H9 (cell line): Measurements from ENCODE around the gene USP35. TPM values are rescaled to one million over a fixed set of nuclear protein-coding genes. Genes with fewer than 3 reads are reported as not detected.

Experiments
- DNase-seq: peaks from one replicate; pipeline ENCODE4 v3.0.0-alpha.2; 2017
- H2AFZ ChIP-seq: one replicate; pipeline ENCODE4 v1.6.1; 2013; ENCODE audit warnings: mild to moderate bottlenecking, low read length, control low read depth, moderate library complexity
- H2AK5ac ChIP-seq: 2 replicates; pipeline ENCODE4 v1.6.1; 2013; ENCODE audit warnings: low read length, control low read depth, mixed read lengths; ENCODE audit not compliant: insufficient read length
- H2BK120ac ChIP-seq: one replicate; pipeline ENCODE4 v1.6.1; 2013; ENCODE audit warnings: low read depth, mild to moderate bottlenecking, low read length, control low read depth, inconsistent platforms; ENCODE audit not compliant: poor library complexity, severe bottlenecking
- H2BK12ac ChIP-seq: 2 replicates; pipeline ENCODE4 v1.6.1; 2013; ENCODE audit warnings: low read length, control low read depth, mixed read lengths, low read depth; ENCODE audit not compliant: insufficient read length
- H2BK15ac ChIP-seq: 2 replicates; pipeline ENCODE4 v1.6.1; 2013; ENCODE audit warnings: low read depth, low read length, control low read depth
- H2BK20ac ChIP-seq: one replicate; pipeline ENCODE4 v1.6.1; 2013; ENCODE audit warnings: low read depth, mild to moderate bottlenecking, low read length, control low read depth, inconsistent platforms; ENCODE audit not compliant: poor library complexity, severe bottlenecking
- H2BK5ac ChIP-seq: 2 replicates; pipeline ENCODE4 v1.6.1; 2013; ENCODE audit warnings: low read length, control low read depth, mixed read lengths; ENCODE audit not compliant: insufficient read length
- H3K14ac ChIP-seq: 2 replicates; pipeline ENCODE4 v1.6.1; 2013; ENCODE audit warnings: low read length, control low read depth; ENCODE audit not compliant: insufficient read depth
- H3K18ac ChIP-seq: 2 replicates; pipeline ENCODE4 v1.6.1; 2013; ENCODE audit warnings: low read depth, mild to moderate bottlenecking, mixed read lengths, low read length, control low read depth; ENCODE audit not compliant: insufficient read length
- H3K23ac ChIP-seq: 2 replicates; pipeline ENCODE4 v1.6.1; 2013; ENCODE audit warnings: low read length, control low read depth, mixed read lengths, low read depth; ENCODE audit not compliant: insufficient read length
- H3K23me2 ChIP-seq: 2 replicates; pipeline ENCODE4 v1.6.1; 2013; ENCODE audit warnings: low read depth, mild to moderate bottlenecking, mixed read lengths, low read length, control low read depth; ENCODE audit not compliant: insufficient read length, poor library complexity, severe bottlenecking
- H3K27ac ChIP-seq: 2 replicates; pipeline ENCODE4 v1.5.1; 2013; ENCODE audit warnings: low read length, control low read depth, mixed read lengths, low read depth; ENCODE audit not compliant: insufficient read length
- H3K27me3 ChIP-seq: 2 replicates; pipeline ENCODE4 v1.6.1; 2013; ENCODE audit warnings: low read length, control low read depth, inconsistent platforms; ENCODE audit not compliant: insufficient read depth
- H3K4ac ChIP-seq: 2 replicates; pipeline ENCODE4 v1.6.1; 2013; ENCODE audit warnings: low read depth, mild to moderate bottlenecking, control low read depth, inconsistent platforms, low read length, moderate library complexity
- H3K4me1 ChIP-seq: 2 replicates; pipeline ENCODE4 v1.6.1; 2013; ENCODE audit warnings: low read length, control low read depth, inconsistent platforms; ENCODE audit not compliant: insufficient read depth
- H3K4me2 ChIP-seq: 2 replicates; pipeline ENCODE4 v1.6.1; 2013; ENCODE audit warnings: low read length, control low read depth, mixed read lengths; ENCODE audit not compliant: insufficient read length, insufficient read depth
- H3K56ac ChIP-seq: 2 replicates; pipeline ENCODE4 v1.6.1; 2013; ENCODE audit warnings: low read depth, mild to moderate bottlenecking, mixed read lengths, low read length, control low read depth; ENCODE audit not compliant: insufficient read length
- H3K79me1 ChIP-seq: 2 replicates; pipeline ENCODE4 v1.6.1; 2013; ENCODE audit warnings: low read depth, mild to moderate bottlenecking, moderate library complexity, low read length, control low read depth, inconsistent platforms; ENCODE audit not compliant: insufficient read depth, poor library complexity, severe bottlenecking
- H3K79me2 ChIP-seq: 2 replicates; pipeline ENCODE4 v1.6.1; 2013; ENCODE audit warnings: low read length, control low read depth, inconsistent platforms; ENCODE audit not compliant: insufficient read depth
- H3K9ac ChIP-seq: 2 replicates; pipeline ENCODE4 v1.6.1; 2013; ENCODE audit warnings: low read length, control low read depth, mixed read lengths; ENCODE audit not compliant: insufficient read length; ENCODE audit errors: extremely low read depth
- H3K9me3 ChIP-seq: one replicate; pipeline ENCODE4 v1.6.1; 2013; ENCODE audit warnings: low read depth, low read length, inconsistent platforms; ENCODE audit not compliant: control insufficient read depth
- H3T11ph ChIP-seq: one replicate; pipeline ENCODE4 v1.6.1; 2013; ENCODE audit warnings: mild to moderate bottlenecking, low read length, control low read depth, inconsistent platforms
- H4K20me1 ChIP-seq: one replicate; pipeline ENCODE4 v1.6.1; 2013; ENCODE audit not compliant: control insufficient read depth, insufficient read length, insufficient read depth
- H4K5ac ChIP-seq: 2 replicates; pipeline ENCODE4 v1.6.1; 2013; ENCODE audit warnings: low read depth, mild to moderate bottlenecking, mixed read lengths, low read length, control low read depth; ENCODE audit not compliant: insufficient read length
- H4K8ac ChIP-seq: replicated peaks from 2 replicates; pipeline ENCODE4 v1.6.1; 2013; ENCODE audit warnings: low read length, control low read depth, mixed read lengths, low read depth; ENCODE audit not compliant: insufficient read length
- H4K91ac ChIP-seq: 2 replicates; pipeline ENCODE4 v1.6.1; 2013; ENCODE audit warnings: low read depth, mild to moderate bottlenecking, moderate library complexity, mixed read lengths, low read length, control low read depth; ENCODE audit not compliant: insufficient read length
- H3K27ac Mint-ChIP-seq, 3 experiments: 2 replicates in 2 of 3; 3 replicates in 1 of 3; pipeline ENCODE4 v1.8.0; 2020 to 2021; ENCODE audit warnings: mixed read lengths in 3 of 3, mild to moderate bottlenecking in 1 of 3, moderate library complexity in 1 of 3
- H3K27me3 Mint-ChIP-seq: 2 replicates; pipeline ENCODE4 v1.8.0; 2021; ENCODE audit warnings: low read depth, mild to moderate bottlenecking, moderate library complexity, mixed read lengths
- H3K36me3 Mint-ChIP-seq, 3 experiments: 2 replicates in 2 of 3; 3 replicates in 1 of 3; pipeline ENCODE4 v1.8.0; 2020 to 2021; ENCODE audit warnings: low read depth in 3 of 3, mixed read lengths in 3 of 3; ENCODE audit not compliant: insufficient read depth in 1 of 3
- H3K4me1 Mint-ChIP-seq, 2 experiments: 2 replicates each; pipeline ENCODE4 v1.8.0; 2020; ENCODE audit warnings: mixed read lengths in 2 of 2
- H3K4me3 Mint-ChIP-seq, 2 experiments: 2 replicates in 1 of 2; 3 replicates in 1 of 2; pipeline ENCODE4 v1.8.0; 2020 to 2021; ENCODE audit warnings: mild to moderate bottlenecking in 2 of 2, mixed read lengths in 2 of 2, moderate library complexity in 1 of 2
- H3K9me3 Mint-ChIP-seq, 2 experiments: 2 replicates in 1 of 2; 3 replicates in 1 of 2; pipeline ENCODE4 v1.8.0; 2020; ENCODE audit warnings: mild to moderate bottlenecking in 2 of 2, mixed read lengths in 2 of 2, moderate library complexity in 1 of 2
- WGBS: extraction: QIAGEN DNeasy Blood & Tissue Kit; methylation state at CpG from one replicate; pipeline ENCODE4 v1.1.7; 2013; ENCODE audit warnings: missing lambda C conversion rate, low lambda C conversion rate, mixed read lengths; ENCODE audit not compliant: insufficient read length; ENCODE audit errors: extremely low coverage; 5-methylcytosine and 5-hydroxymethylcytosine counted together
- total RNA-seq: library from RNA; stranded (reverse); gene quantifications from 2 replicates; pipeline ENCODE4 v1.2.1, GENCODE V29; 2021
- TF ChIP-seq, protein P1 (sequence below): fragments of 200-600 bp; sonication (generic); conservative IDR thresholded peaks from 3 replicates; pipeline ENCODE4 v1.8.0; 2021; ENCODE audit warnings: antibody characterized with exemption, mild to moderate bottlenecking

The USP35 gene
- total RNA-seq, 1 experiment from 2014 or later, result 6.8 TPM

DNA sequence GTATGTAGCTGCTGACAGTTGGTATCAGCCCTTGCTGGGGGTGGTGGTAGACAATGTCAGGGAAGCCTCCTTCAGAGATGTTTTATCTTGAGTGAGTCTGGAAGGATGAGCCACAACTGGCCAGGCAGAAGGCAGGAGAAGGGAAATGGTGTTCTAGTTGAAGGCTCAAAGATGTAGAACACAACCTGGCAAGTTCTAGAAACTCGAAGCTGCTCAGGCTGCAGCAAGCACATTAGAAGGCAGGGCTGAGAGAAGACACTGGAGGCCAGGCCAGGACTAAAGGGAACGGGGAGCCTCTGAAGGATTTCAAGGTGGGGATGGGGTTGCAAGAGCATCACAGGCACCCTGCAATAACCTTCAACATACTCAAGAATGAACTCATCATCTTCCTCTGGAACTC, 40.4 kb downstream of the USP35 start:
- Histone ChIP-seq H3K9ac (no peak overlapping the region), H3K27ac (no peak overlapping the region), H3T11ph (no peak overlapping the region), H3K27me3 (no peaks in the 10 kb centered on the region), H3K4me1 (peaks cover 2% of the 10 kb centered on the region; the same call in 1 of the 2 replicates), H2AFZ (no peak overlapping the region), H2BK120ac (no peak overlapping the region), H2BK5ac (no peak overlapping the region), H3K14ac (no peak overlapping the region), H3K23ac (no peak overlapping the region), H3K4ac (no peak overlapping the region), H3K18ac (no peak overlapping the region), H4K8ac (no peak overlapping the region), H3K79me1 (no peaks in the 10 kb centered on the region), H3K4me2 (no peak overlapping the region), H4K20me1 (no peaks in the 10 kb centered on the region), H3K79me2 (no peaks in the 10 kb centered on the region), H3K23me2 (no peaks in the 10 kb centered on the region), H4K5ac (no peak overlapping the region), H3K56ac (no peak overlapping the region), H2AK5ac (no peak overlapping the region), H2BK20ac (no peak overlapping the region), H4K91ac (no peak overlapping the region), H2BK12ac (no peak overlapping the region), H2BK15ac (no peak overlapping the region), H3K9me3 (no peaks in the 10 kb centered on the region)
- DNase-seq, result no peak
- no peak overlapping the region for H3K4me3 Mint-ChIP-seq
- H3K27me3 Mint-ChIP-seq, result no peaks in the 10 kb centered on the region
- peaks cover under 1 to 3% of the 10 kb centered on the region in 2 experiments; a peak in 2 of 4 replicates for H3K4me1 Mint-ChIP-seq
- TF ChIP-seq, protein P1, sequence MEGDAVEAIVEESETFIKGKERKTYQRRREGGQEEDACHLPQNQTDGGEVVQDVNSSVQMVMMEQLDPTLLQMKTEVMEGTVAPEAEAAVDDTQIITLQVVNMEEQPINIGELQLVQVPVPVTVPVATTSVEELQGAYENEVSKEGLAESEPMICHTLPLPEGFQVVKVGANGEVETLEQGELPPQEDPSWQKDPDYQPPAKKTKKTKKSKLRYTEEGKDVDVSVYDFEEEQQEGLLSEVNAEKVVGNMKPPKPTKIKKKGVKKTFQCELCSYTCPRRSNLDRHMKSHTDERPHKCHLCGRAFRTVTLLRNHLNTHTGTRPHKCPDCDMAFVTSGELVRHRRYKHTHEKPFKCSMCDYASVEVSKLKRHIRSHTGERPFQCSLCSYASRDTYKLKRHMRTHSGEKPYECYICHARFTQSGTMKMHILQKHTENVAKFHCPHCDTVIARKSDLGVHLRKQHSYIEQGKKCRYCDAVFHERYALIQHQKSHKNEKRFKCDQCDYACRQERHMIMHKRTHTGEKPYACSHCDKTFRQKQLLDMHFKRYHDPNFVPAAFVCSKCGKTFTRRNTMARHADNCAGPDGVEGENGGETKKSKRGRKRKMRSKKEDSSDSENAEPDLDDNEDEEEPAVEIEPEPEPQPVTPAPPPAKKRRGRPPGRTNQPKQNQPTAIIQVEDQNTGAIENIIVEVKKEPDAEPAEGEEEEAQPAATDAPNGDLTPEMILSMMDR, result no peak
- no peaks in the 10 kb centered on the region for H3K9me3 Mint-ChIP-seq
- WGBS, result no CpG with 5 or more reads among the region's 2 CpGs
- peaks cover 0 to 2% (median 0%) of the 10 kb centered on the region in 3 experiments; a peak in 1 of 7 replicates for H3K36me3 Mint-ChIP-seq
- no peak overlapping the region; a peak in 1 of 7 replicates for H3K27ac Mint-ChIP-seq
